ENCODE data around the gene CD109. TPM values are rescaled to one million over a fixed set of nuclear protein-coding genes. Genes with fewer than 3 reads are reported as not detected.
"Not testable (repeated sequence)": the region's sequence is repeated elsewhere in the genome, so short reads cannot be mapped to it uniquely, and the experiment has no call there.

The CD109 gene
- total RNA-seq, 2 experiments from 2014 or later: 12.2 to 12.4 TPM

DNA sequence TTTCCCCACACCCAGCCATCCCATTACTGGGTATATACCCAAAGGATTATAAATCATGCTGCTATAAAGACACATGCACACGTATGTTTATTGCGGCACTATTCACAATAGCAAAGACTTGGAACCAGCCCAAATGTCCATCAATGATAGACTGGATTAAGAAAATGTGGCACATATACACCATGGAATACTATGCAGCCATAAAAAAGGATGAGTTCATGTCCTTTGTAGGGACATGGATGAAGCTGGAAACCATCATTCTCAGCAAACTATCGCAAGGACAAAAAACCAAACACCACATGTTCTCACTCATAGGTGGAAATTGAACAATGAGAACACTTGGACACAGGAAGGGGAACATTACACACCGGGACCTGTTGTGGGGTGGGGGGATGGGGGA lies 110.0 kb downstream of the CD109 start:
- not testable (repeated sequence) for H3K4me1 Mint-ChIP-seq, H3K4me3 Mint-ChIP-seq, H3K27me3 Mint-ChIP-seq, H3K27ac Mint-ChIP-seq, DNase-seq, H3K9me3 Mint-ChIP-seq
- peaks cover 11% of the 10 kb centered on the region for H3K36me3 Mint-ChIP-seq

DNA sequence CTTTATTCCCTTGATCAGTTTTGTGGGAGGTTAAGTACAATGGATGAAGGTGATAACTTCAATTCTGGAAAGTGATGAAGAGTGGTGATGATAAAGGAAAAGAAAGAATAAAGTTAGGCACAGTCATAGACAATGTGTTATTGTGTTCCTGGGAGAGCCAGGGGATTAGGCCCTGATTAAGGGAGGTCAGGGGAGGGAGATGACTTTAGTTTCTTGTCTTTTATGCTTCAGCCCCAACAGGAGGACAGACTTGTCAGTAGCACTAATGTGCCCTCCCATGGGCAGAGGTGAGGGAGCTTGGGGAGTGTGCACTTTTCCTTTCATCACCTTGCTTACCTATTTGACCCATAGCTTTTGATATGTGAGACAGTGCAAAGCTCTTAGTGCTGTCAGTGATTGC lies 115.7 kb downstream of the CD109 start:
- peaks cover under 1% of the 10 kb centered on the region for H3K36me3 Mint-ChIP-seq
- H3K27me3 Mint-ChIP-seq: no peaks in the 10 kb centered on the region
- H3K9me3 Mint-ChIP-seq: no peaks in the 10 kb centered on the region
- H3K4me3 Mint-ChIP-seq: no peak overlapping the region
- H3K4me1 Mint-ChIP-seq: no peaks in the 10 kb centered on the region
- DNase-seq: no peak
- H3K27ac Mint-ChIP-seq: no peak overlapping the region

DNA sequence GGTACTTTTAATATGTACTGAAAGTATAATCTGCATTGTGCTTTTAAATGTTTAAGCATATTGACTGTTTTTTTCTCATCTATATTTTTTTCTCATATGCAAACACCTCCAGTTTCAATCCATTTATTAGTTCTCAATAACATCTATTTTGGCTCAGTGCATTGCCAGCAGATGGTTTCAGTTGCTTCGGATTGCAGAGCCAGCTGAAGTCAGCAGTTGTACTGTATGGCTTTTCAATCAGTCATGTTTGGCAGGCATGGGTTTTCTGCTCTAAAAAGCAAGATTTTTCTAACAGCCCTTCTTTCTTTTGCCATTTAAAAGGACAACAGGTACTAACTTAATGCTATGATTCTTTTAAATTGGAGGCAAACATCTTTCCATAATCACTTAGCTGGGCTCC lies 121.2 kb downstream of the CD109 start:
- Mint-ChIP-seq H3K4me1 (no peaks in the 10 kb centered on the region), H3K4me3 (no peak overlapping the region), H3K27ac (no peak overlapping the region), H3K27me3 (no peaks in the 10 kb centered on the region), H3K36me3 (peaks cover 9% of the 10 kb centered on the region), H3K9me3 (peaks cover 1% of the 10 kb centered on the region)
- DNase-seq: no peak

DNA sequence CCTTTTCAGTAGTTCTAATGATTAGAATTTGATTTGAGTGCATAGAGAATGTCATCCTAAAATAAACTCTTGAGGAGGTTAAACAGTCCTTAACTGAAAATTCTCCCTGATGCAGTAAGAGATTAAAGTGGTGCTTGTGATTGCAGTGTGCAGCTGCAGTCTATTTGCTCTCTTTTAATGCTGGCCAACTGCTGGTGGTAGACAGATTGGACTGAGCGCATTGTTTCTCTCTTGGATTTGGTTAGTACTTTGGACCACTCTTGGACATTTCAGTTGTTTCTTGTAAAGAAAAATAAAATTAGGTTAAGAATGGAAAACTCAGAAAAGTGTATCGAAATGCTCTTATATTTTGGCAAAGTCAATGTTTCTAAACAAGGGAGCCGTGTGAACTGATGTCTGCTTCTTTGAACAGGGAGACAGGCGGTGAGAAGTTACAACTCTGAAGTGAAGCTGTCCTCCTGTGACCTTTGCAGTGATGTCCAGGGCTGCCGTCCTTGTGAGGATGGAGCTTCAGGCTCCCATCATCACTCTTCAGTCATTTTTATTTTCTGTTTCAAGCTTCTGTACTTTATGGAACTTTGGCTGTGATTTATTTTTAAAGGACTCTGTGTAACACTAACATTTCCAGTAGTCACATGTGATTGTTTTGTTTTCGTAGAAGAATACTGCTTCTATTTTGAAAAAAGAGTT lies 127.2 kb downstream of the CD109 start:
- H3K27me3 Mint-ChIP-seq: no peaks in the 10 kb centered on the region
- H3K4me1 Mint-ChIP-seq: no peaks in the 10 kb centered on the region
- no peak overlapping the region for H3K27ac Mint-ChIP-seq
- H3K4me3 Mint-ChIP-seq: no peak overlapping the region
- peaks cover 1% of the 10 kb centered on the region for H3K9me3 Mint-ChIP-seq
- H3K36me3 Mint-ChIP-seq: peaks cover 9% of the 10 kb centered on the region
- no peak for DNase-seq

DNA sequence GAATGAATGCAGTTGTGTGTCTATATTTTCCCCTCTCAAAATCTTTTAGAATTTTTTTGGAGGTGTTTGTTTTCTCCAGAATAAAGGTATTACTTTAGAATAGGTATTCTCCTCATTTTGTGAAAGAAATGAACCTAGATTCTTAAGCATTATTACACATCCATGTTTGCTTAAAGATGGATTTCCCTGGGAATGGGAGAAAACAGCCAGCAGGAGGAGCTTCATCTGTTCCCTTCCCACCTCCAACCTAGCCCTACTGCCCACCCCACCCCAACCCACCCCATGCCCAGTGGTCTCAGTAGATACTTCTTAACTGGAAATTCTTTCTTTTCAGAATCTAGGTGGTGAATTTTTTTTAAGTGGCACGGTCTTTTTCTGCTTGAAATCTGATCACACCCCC lies 127.8 kb downstream of the CD109 start:
- no peaks in the 10 kb centered on the region for H3K27me3 Mint-ChIP-seq
- no peak for DNase-seq
- H3K9me3 Mint-ChIP-seq: peaks cover 1% of the 10 kb centered on the region
- H3K4me3 Mint-ChIP-seq: no peak overlapping the region
- H3K4me1 Mint-ChIP-seq: no peaks in the 10 kb centered on the region
- peaks cover 9% of the 10 kb centered on the region for H3K36me3 Mint-ChIP-seq
- no peak overlapping the region for H3K27ac Mint-ChIP-seq

DNA sequence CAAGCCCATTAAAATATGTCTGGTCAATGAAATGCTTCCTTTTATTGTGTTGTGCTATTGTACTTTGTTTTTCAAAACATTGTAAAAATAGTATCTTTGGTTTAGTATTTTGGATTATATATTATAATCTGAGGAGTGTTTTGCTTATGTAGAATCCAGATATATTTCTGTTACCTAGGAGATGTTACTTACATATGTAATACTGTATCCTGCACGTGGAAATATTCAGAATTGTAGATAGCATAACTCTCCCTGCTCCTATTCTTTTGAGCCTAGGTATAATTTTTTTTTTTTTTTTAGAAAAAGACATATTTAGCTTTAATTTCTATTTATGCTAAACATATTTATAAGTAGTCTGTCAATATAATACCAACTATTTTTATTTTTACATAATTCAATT lies 130.6 kb downstream of the CD109 start:
- no peak overlapping the region for H3K4me3 Mint-ChIP-seq
- no peak for DNase-seq
- H3K36me3 Mint-ChIP-seq: no peaks in the 10 kb centered on the region
- no peak overlapping the region for H3K27ac Mint-ChIP-seq
- H3K9me3 Mint-ChIP-seq: no peaks in the 10 kb centered on the region
- no peaks in the 10 kb centered on the region for H3K27me3 Mint-ChIP-seq
- no peaks in the 10 kb centered on the region for H3K4me1 Mint-ChIP-seq

DNA sequence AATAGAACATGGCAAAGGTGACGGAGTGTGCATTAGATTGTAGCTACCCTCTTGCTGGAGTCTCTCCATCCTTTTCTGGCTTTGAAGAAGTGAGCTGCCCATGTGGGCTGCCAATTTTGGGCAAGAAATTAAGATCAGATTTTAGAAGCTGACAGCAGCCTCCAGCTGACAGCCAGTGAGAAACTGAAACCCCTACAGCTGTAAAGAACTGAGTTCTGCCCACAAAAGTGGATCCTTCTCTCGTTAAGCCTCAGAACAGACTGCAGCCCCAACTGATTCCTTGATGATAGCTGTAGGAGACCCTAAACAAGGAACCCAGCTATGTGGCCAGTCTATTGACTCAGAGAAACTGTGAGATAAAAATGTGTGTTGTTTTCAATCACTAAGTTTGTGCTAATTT lies 134.1 kb downstream of the CD109 start:
- no peaks in the 10 kb centered on the region for H3K4me1 Mint-ChIP-seq
- H3K36me3 Mint-ChIP-seq: no peaks in the 10 kb centered on the region
- H3K27me3 Mint-ChIP-seq: no peaks in the 10 kb centered on the region
- no peak for DNase-seq
- H3K4me3 Mint-ChIP-seq: no peak overlapping the region
- no peak overlapping the region for H3K27ac Mint-ChIP-seq
- H3K9me3 Mint-ChIP-seq: no peaks in the 10 kb centered on the region

DNA sequence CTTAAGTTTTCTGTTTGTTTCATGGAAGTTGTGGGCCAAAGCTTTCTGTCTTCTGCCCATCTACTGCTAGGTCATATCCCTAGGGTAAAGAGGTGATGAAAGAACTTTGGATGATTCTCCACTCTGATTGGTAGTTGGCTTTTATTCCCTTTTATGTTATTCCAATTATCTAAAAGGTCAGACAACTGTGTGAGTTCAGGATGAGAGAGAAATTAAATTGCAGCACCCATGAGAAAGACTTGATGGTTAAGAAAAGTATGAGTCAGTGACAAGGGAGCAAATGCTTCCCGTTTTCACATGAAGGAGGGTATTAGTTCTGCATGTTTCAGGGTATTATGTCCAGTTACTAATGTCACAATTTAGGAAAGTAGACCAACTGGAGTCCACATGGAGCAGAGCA lies 136.3 kb downstream of the CD109 start:
- no peaks in the 10 kb centered on the region for H3K27me3 Mint-ChIP-seq
- no peak overlapping the region for H3K27ac Mint-ChIP-seq
- H3K36me3 Mint-ChIP-seq: no peaks in the 10 kb centered on the region
- H3K9me3 Mint-ChIP-seq: no peaks in the 10 kb centered on the region
- H3K4me1 Mint-ChIP-seq: no peaks in the 10 kb centered on the region
- DNase-seq: no peak
- no peak overlapping the region for H3K4me3 Mint-ChIP-seq

DNA sequence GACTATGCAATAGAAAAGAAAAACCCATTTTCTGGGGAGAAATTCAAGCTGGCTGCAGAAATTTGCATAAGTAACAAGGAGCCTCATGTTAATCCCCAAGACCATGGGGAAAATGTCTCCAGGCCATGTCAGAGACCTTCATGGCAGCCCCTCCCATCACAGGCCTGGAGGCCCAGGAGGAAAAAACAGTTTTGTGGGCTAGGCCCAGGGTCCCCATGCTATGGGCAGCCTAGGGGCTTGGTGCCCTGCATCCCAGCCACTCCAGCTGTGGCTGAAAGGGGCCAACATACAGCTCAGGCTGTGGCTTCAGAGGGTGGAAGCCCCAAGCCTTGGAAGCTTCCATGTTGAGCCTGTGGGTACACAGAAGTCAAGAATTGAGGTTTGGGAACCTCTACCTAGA lies 148.7 kb downstream of the CD109 start:
- not testable (repeated sequence) for H3K27me3 Mint-ChIP-seq, DNase-seq, H3K36me3 Mint-ChIP-seq, H3K4me3 Mint-ChIP-seq, H3K4me1 Mint-ChIP-seq, H3K9me3 Mint-ChIP-seq, H3K27ac Mint-ChIP-seq

DNA sequence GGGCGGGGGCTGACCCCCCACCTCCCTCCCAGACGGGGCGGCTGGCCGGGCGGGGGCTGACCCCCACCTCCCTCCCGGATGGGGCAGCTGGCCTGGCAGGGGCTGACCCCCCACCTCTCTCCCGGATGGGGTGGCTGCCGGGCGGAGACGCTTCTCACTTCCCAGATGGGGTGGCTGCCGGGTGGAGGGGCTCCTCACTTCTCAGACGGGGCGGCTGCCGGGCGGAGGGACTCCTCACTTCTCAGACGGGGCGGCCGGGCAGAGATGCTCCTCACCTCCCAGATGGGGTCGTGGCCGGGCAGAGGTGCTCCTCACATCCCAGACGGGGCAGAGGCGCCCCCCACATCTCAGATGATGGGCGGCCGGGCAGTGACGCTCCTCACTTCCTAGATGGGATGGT lies 155.0 kb downstream of the CD109 start:
- DNase-seq, H3K27ac Mint-ChIP-seq, H3K27me3 Mint-ChIP-seq, H3K4me3 Mint-ChIP-seq, H3K36me3 Mint-ChIP-seq, H3K4me1 Mint-ChIP-seq, H3K9me3 Mint-ChIP-seq: not testable (repeated sequence)

DNA sequence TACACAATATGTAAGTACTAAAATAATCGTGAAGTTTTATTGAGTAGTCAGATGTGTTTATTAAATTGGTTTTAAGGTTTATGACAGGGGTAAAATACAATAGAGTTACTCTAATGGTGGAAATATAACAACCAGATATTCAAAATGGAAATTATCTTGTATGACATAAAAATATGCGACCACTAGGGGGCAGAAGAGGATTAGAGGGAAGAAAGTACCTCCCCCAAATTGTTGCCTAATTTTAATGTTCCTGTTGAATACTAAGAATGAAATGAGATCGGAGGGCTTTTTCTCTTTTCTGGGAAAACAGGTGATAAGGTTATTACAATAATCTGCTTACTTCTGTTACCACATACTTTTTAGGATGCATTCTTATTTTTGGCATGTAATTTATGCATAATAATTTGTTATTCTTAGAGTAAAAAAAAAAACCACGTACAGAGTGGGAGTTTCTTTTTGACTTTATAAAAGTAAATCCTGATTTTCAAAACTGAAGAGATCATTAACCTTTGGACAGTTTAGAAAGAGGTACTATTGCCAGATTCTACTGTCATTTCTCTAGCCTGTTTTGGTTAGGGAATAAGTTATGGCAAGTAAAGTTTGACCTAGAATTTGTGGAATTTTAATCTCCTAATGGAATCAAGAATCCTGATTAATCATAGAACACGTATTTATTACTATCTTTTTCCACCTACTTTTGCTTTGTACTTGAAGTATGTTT lies 159.2 kb downstream of the CD109 start:
- Mint-ChIP-seq H3K4me3 (no peak overlapping the region), H3K27me3 (no peaks in the 10 kb centered on the region), H3K9me3 (no peaks in the 10 kb centered on the region), H3K36me3 (no peaks in the 10 kb centered on the region), H3K27ac (no peak overlapping the region), H3K4me1 (no peaks in the 10 kb centered on the region)
- no peak for DNase-seq

DNA sequence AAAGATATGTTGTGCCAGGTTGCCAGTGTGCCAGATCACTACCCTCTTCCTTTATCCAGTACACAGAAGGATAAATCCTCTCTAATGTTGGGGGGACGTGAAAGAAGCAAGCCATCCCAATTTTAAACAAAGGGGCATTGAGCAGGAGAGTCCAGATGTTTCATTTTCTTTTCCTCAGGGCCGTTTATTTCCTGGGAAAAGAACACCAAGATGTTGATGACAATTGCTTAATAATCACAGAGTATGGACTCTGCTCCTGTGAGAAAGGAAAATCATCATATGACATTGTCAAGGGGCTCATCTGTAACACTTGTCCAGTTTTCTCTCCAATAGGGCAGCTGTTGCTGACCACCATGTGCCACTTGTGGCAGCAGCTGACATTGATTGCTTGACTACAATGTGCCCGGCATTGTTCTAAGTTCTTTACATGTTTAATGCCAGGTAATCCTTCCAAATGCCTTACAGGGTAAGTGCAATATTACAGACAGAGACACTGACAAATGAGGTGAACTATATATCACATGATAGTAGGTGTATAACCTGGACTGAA lies 161.4 kb downstream of the CD109 start:
- Mint-ChIP-seq H3K36me3 (no peaks in the 10 kb centered on the region), H3K27me3 (no peaks in the 10 kb centered on the region), H3K4me1 (no peaks in the 10 kb centered on the region), H3K9me3 (no peaks in the 10 kb centered on the region), H3K27ac (no peak overlapping the region), H3K4me3 (no peak overlapping the region)
- DNase-seq: no peak

DNA sequence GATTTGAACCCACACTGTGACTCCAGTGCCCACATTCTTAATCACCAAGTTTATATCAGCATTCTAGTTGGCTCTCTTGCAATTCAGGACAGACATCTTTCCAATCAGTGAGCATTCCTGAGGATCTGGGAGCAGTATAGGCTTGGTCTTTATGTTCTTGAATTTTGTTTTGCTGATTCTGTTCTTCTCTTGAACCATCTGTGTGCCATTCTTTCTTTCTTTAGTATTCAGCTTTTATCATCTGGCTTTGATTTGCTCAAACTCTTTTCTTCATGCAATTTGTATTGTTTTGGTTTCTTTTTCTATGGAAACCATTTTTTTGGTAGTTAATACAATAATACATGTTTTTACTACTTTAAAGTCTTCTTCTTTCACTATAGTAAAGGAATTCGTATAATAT lies 162.4 kb downstream of the CD109 start:
- Mint-ChIP-seq H3K27me3 (no peaks in the 10 kb centered on the region), H3K36me3 (no peaks in the 10 kb centered on the region), H3K9me3 (no peaks in the 10 kb centered on the region), H3K4me1 (no peaks in the 10 kb centered on the region), H3K27ac (no peak overlapping the region), H3K4me3 (no peak overlapping the region)
- DNase-seq: no peak

DNA sequence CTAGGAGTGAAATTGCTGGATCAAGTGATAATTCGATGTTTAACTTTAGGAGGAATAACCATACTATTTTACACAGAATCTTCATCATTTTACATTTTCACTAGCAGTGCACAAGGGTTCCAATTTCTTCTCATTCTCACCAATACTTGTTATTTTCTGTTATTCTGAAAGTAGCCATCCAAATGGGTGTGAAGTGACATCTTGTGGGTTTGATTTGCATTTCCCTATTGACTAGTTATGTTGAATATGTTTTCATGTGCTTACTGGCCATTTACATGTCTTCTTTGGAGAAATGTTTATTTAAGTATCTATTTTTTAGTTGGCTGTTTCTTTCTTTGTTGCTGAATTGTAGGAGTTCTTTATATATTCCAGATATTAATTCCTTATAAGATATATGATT lies 164.3 kb downstream of the CD109 start:
- H3K36me3 Mint-ChIP-seq: no peaks in the 10 kb centered on the region
- H3K27me3 Mint-ChIP-seq: no peaks in the 10 kb centered on the region
- no peak for DNase-seq
- no peaks in the 10 kb centered on the region for H3K9me3 Mint-ChIP-seq
- H3K4me1 Mint-ChIP-seq: no peaks in the 10 kb centered on the region
- H3K4me3 Mint-ChIP-seq: no peak overlapping the region
- H3K27ac Mint-ChIP-seq: no peak overlapping the region

DNA sequence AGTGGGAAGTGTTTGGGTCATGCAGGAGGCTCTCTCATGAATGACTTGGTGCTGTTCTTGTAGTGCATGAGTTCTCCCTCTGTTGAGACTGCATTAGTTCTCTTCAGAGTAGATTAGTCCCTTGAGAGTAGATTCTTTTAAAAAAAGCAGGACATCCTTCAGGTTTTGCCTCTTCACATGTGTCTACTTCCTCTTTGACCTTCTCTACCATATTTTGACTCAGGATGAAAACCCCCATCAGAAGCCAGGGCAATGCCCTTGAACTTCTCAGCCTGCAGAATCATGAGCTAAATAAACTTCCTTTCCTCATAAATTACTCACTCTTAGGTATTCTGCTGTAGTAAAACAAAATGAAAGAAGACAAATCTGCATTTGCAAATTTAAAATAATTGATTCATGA lies 170.3 kb downstream of the CD109 start:
- H3K9me3 Mint-ChIP-seq: no peaks in the 10 kb centered on the region
- H3K36me3 Mint-ChIP-seq: no peaks in the 10 kb centered on the region
- no peak for DNase-seq
- H3K27me3 Mint-ChIP-seq: peaks cover 3% of the 10 kb centered on the region
- H3K4me3 Mint-ChIP-seq: no peak overlapping the region
- no peak overlapping the region for H3K27ac Mint-ChIP-seq
- H3K4me1 Mint-ChIP-seq: no peaks in the 10 kb centered on the region

DNA sequence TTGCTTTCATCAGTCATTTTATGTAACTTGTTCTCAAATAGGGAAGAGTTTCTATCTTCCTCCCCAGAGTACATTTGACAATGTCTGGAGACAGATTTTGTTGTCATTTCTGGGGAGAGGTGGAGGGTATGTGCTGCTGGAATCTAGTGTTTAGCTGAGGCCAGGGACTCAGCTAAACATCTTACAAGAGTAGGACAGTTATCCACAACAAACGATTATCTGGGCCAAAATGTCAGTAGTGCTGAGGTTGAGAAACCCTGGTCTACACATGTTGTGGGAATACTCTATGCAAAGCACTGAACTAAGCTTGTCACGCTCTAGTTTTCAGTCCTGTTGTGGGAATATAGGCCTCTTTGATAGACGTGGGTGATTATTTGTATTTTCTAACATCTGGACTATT lies 171.4 kb downstream of the CD109 start:
- H3K4me1 Mint-ChIP-seq: no peaks in the 10 kb centered on the region
- no peaks in the 10 kb centered on the region for H3K36me3 Mint-ChIP-seq
- H3K27ac Mint-ChIP-seq: no peak overlapping the region
- no peak for DNase-seq
- H3K4me3 Mint-ChIP-seq: no peak overlapping the region
- H3K9me3 Mint-ChIP-seq: no peaks in the 10 kb centered on the region
- H3K27me3 Mint-ChIP-seq: peaks cover 3% of the 10 kb centered on the region
